H1 (cell line): ENCODE data around the gene ASAP2. TPM values are rescaled to one million over a fixed set of nuclear protein-coding genes. Genes with fewer than 3 reads are reported as not detected.

Source experiments
- CTCF ChIA-PET: fragments of 300-600 bp; sonication (Branson Sonifier 250); formaldehyde crosslinking; loops from one replicate; lab custom pipeline; 2021; ENCODE audit not compliant: partially characterized antibody; lab: Charles Lee
- POLR2A ChIA-PET: fragments of 300-600 bp; sonication (Branson Sonifier 250); formaldehyde crosslinking; loops from one replicate; lab custom pipeline; 2021; ENCODE audit warnings: inconsistent platforms; ENCODE audit not compliant: partially characterized antibody; lab: Charles Lee
- DNase-seq, 2 experiments: peaks; one replicate each; pipeline versions ENCODE4 v3.0.0 to v3.0.0-alpha.2; 2010 to 2022; ENCODE audit warnings: low spot score in 2 of 2, low read depth in 1 of 2, mixed read lengths in 1 of 2
- FAIRE-seq: peaks from 2 replicates; lab custom pipeline; 2011; peaks lifted over from hg19 to GRCh38; lab: Jason Lieb, UNC
- H2AFZ ChIP-seq: 2 replicates; pipeline ENCODE4 v1.8.1; 2012; ENCODE audit warnings: low read length, inconsistent platforms
- H2AK5ac ChIP-seq: 2 replicates; pipeline ENCODE4 v1.6.1; 2013; ENCODE audit warnings: low read depth, low read length
- H2BK120ac ChIP-seq: replicated peaks from 2 replicates; pipeline ENCODE3; 2013; ENCODE audit warnings: low read depth, low read length, inconsistent platforms
- H2BK12ac ChIP-seq: 2 replicates; pipeline ENCODE4 v1.6.1; 2013; ENCODE audit warnings: low read depth, low read length
- H2BK15ac ChIP-seq: 2 replicates; pipeline ENCODE4 v1.6.1; 2013; ENCODE audit warnings: low read length
- H2BK20ac ChIP-seq: 2 replicates; pipeline ENCODE4 v1.6.1; 2013; ENCODE audit warnings: low read length
- H2BK5ac ChIP-seq: 2 replicates; pipeline ENCODE4 v1.6.1; 2013; ENCODE audit warnings: low read depth, low read length
- H3K14ac ChIP-seq: 2 replicates; pipeline ENCODE4 v1.6.1; 2013; ENCODE audit warnings: inconsistent platforms; ENCODE audit not compliant: insufficient read length
- H3K18ac ChIP-seq: 2 replicates; pipeline ENCODE4 v1.6.1; 2013; ENCODE audit warnings: low read length; ENCODE audit errors: extremely low read depth
- H3K23ac ChIP-seq: 2 replicates; pipeline ENCODE4 v1.6.1; 2013; ENCODE audit warnings: inconsistent platforms; ENCODE audit not compliant: insufficient read length
- H3K23me2 ChIP-seq: 2 replicates; pipeline ENCODE4 v1.6.1; 2013; ENCODE audit warnings: low read depth, low read length
- H3K27ac ChIP-seq: 2 replicates; pipeline ENCODE4 v1.6.1; 2011; ENCODE audit warnings: low read depth, low read length, inconsistent platforms
- H3K27me3 ChIP-seq, 4 experiments: replicated peaks in 1 of 4; 1 replicate in 1 of 4; 2 replicates in 3 of 4; pipeline versions ENCODE4 v1.6.1 to v1.8.1; 2011 to 2013; ENCODE audit warnings: low read length in 3 of 4, mild to moderate bottlenecking in 3 of 4, inconsistent platforms in 2 of 4, mixed read lengths in 2 of 4, moderate library complexity in 1 of 4; ENCODE audit not compliant: control insufficient read depth in 3 of 4, insufficient read depth in 3 of 4; ENCODE audit errors: extremely low read depth in 1 of 4
- H3K36me3 ChIP-seq, 4 experiments: 2 replicates each; pipeline versions ENCODE4 v1.6.1 to v1.8.1; 2011 to 2013; ENCODE audit warnings: mild to moderate bottlenecking in 4 of 4, low read length in 3 of 4, moderate library complexity in 2 of 4, control low read depth in 1 of 4, inconsistent platforms in 1 of 4; ENCODE audit not compliant: insufficient read depth in 4 of 4, control insufficient read depth in 2 of 4
- H3K4ac ChIP-seq: replicated peaks from 2 replicates; pipeline ENCODE3; 2013; ENCODE audit warnings: low read length, low read depth, mixed read lengths, inconsistent platforms; ENCODE audit not compliant: insufficient read length
- H3K4me1 ChIP-seq, 4 experiments: replicated peaks in 1 of 4; 1 replicate in 1 of 4; 2 replicates in 3 of 4; pipeline versions ENCODE4 v1.6.1 to v1.8.1; 2011 to 2013; ENCODE audit warnings: low read length in 3 of 4, inconsistent platforms in 2 of 4, mixed read lengths in 1 of 4; ENCODE audit not compliant: insufficient read depth in 4 of 4, control insufficient read depth in 3 of 4
- H3K4me2 ChIP-seq, 2 experiments: 2 replicates each; pipeline versions ENCODE4 v1.6.1 to v1.8.1; 2011 to 2013; ENCODE audit warnings: low read depth in 2 of 2, low read length in 2 of 2, control low read depth in 1 of 2, inconsistent platforms in 1 of 2, mild to moderate bottlenecking in 1 of 2; ENCODE audit not compliant: insufficient read depth in 1 of 2
- H3K4me3 ChIP-seq, 4 experiments: fragments of 200-600, 300-600 bp in 1 of 4; sonication (generic), shearing (Covaris generic), sonication (Bioruptor Twin) in 1 of 4; 2 replicates each; pipeline versions ENCODE4 v1.5.1 to v1.8.1; 2011 to 2016; ENCODE audit warnings: low read length in 4 of 4, low read depth in 3 of 4, control low read depth in 2 of 4, inconsistent platforms in 2 of 4, mild to moderate bottlenecking in 2 of 4, mixed read lengths in 1 of 4, moderate library complexity in 1 of 4; ENCODE audit not compliant: insufficient read depth in 2 of 4; ENCODE audit errors: extremely low read depth in 1 of 4
- H3K56ac ChIP-seq: replicated peaks from 2 replicates; pipeline ENCODE3; 2013; ENCODE audit warnings: low read depth, mild to moderate bottlenecking, mixed read lengths, low read length, inconsistent platforms; ENCODE audit not compliant: insufficient read length
- H3K79me1 ChIP-seq: 2 replicates; pipeline ENCODE4 v1.6.1; 2013; ENCODE audit warnings: low read depth, low read length, control low read depth
- H3K79me2 ChIP-seq, 2 experiments: 2 replicates each; pipeline versions ENCODE4 v1.6.1 to v1.8.1; 2012 to 2013; ENCODE audit warnings: low read length in 2 of 2, mild to moderate bottlenecking in 2 of 2, inconsistent platforms in 1 of 2; ENCODE audit not compliant: insufficient read depth in 2 of 2, control insufficient read depth in 1 of 2
- H3K9ac ChIP-seq, 4 experiments: replicated peaks in 1 of 4; 1 replicate in 1 of 4; 2 replicates in 3 of 4; pipeline versions ENCODE4 v1.6.1 to v1.8.1; 2011 to 2013; ENCODE audit warnings: low read depth in 3 of 4, low read length in 3 of 4, control low read depth in 2 of 4, mild to moderate bottlenecking in 2 of 4, moderate library complexity in 2 of 4, inconsistent platforms in 1 of 4; ENCODE audit errors: extremely low read depth in 1 of 4
- H3K9me3 ChIP-seq, 2 experiments: 2 replicates each; pipeline versions ENCODE4 v1.6.1 to v1.8.1; 2012 to 2013; ENCODE audit warnings: mild to moderate bottlenecking in 2 of 2, moderate library complexity in 2 of 2, control low read depth in 1 of 2, inconsistent platforms in 1 of 2, low read depth in 1 of 2, low read length in 1 of 2, mixed read lengths in 1 of 2; ENCODE audit not compliant: insufficient read depth in 2 of 2
- H4K20me1 ChIP-seq, 2 experiments: replicated peaks in 1 of 2; 2 replicates each; pipeline versions ENCODE3 to v1.8.1; 2011 to 2013; ENCODE audit warnings: inconsistent platforms in 2 of 2, low read length in 2 of 2, mild to moderate bottlenecking in 1 of 2; ENCODE audit not compliant: insufficient read depth in 2 of 2, control insufficient read depth in 1 of 2
- H4K5ac ChIP-seq: 2 replicates; pipeline ENCODE4 v1.6.1; 2013; ENCODE audit warnings: low read length, low read depth, mixed read lengths, inconsistent platforms; ENCODE audit not compliant: insufficient read length
- H4K8ac ChIP-seq: 2 replicates; pipeline ENCODE4 v1.8.0; 2013; ENCODE audit warnings: mild to moderate bottlenecking, moderate library complexity, low read length, inconsistent platforms; ENCODE audit not compliant: insufficient read depth; ENCODE audit errors: extremely low read depth
- H4K91ac ChIP-seq: replicated peaks from 2 replicates; pipeline ENCODE3; 2013; ENCODE audit warnings: low read length, mixed read lengths, inconsistent platforms; ENCODE audit not compliant: insufficient read length
- WGBS, 2 experiments: shearing (Covaris generic) in 1 of 2; methylation state at CpG; one replicate each; pipeline versions ENCODE4 v1.1.6 to v1.1.7; 2013 to 2015; ENCODE audit warnings: low lambda C conversion rate in 2 of 2, mixed read lengths in 2 of 2, inconsistent platforms in 1 of 2, low coverage in 1 of 2, missing lambda C conversion rate in 1 of 2; ENCODE audit not compliant: insufficient replicate concordance in 2 of 2, insufficient coverage in 1 of 2, insufficient read length in 1 of 2; ENCODE audit errors: extremely low coverage in 1 of 2, missing lambda C conversion rate in 1 of 2; 5-methylcytosine and 5-hydroxymethylcytosine counted together
- polyA plus RNA-seq, 7 experiments: library from polyadenylated mRNA; depleted of rRNA in 3 of 7; stranded (reverse) in 5 of 7; unstranded in 2 of 7; fragments of >200 nt in 5 of 7; fragments of 200-250 nt in 2 of 7; gene quantifications; 1 replicate in 5 of 7; 2 replicates in 1 of 7; 4 replicates in 1 of 7; pipeline versions ENCODE4 v1.2.1 to v1.2.3, GENCODE V29; 2011 to 2013; ENCODE audit warnings: missing spikeins in 2 of 7, mixed read lengths in 2 of 7
- total RNA-seq: library from RNA; stranded (reverse); fragmentation: NEBNext Ultra II Directional; extraction: Animal tissue kit (Norgen Biotek cat#: 25700); gene quantifications from 2 replicates; pipeline ENCODE4 v1.2.1, GENCODE V29; 2021

The ASAP2 gene
- total and polyA plus RNA-seq, 2 of the 8 experiments (the other 6 are each of a cell fraction or from before 2014, with no cell fraction given): 10.2 to 18.7 TPM

- ChIA-PET POLR2A (interaction anchor here (0.5 kb wide), 1 partner anchor 13 kb away, joined by 4 read pairs; no protein-coding TSS in a partner anchor), CTCF (interaction anchor here (0.7 to 2.3 kb wide), 6 partner anchors 8 to 256 kb away, joined by 3 to 9 read pairs (median 4); no protein-coding TSS in a partner anchor)
- no peak overlapping the region for H3K18ac ChIP-seq
- H4K20me1 ChIP-seq: peaks cover 0 to 2% of the 10 kb centered on the region in 2 experiments
- H3K4me1 ChIP-seq: no peaks in the 10 kb centered on the region; a peak in 2 of 7 replicates
- no peak overlapping the region for H2BK5ac ChIP-seq
- no peak overlapping the region for H3K4me3 ChIP-seq
- no peaks in the 10 kb centered on the region for H3K79me1 ChIP-seq
- no peaks in the 10 kb centered on the region for H3K9me3 ChIP-seq
- 93% methylated on average over 20 of the region's 20 CpGs; no CpG with 5 or more reads in 1 of the 2 experiments for WGBS, 2 experiments
- H3K23ac ChIP-seq: no peak overlapping the region
- no peak overlapping the region for H3K14ac ChIP-seq
- no peak overlapping the region for H2BK15ac ChIP-seq
- H4K91ac ChIP-seq: no peak overlapping the region
- no peak overlapping the region for H3K4ac ChIP-seq
- H3K9ac ChIP-seq: no peak overlapping the region
- H2AK5ac ChIP-seq: no peak overlapping the region
- no peak overlapping the region; the same call in 1 of the 2 replicates for H4K8ac ChIP-seq
- no peaks in the 10 kb centered on the region for H3K79me2 ChIP-seq
- H4K5ac ChIP-seq: no peak overlapping the region
- H2BK20ac ChIP-seq: 0 out of 2 replicates have a peak overlapping the region, but pooled peaks have one; percentile 41
- no peak overlapping the region for H2BK120ac ChIP-seq
- H3K27me3 ChIP-seq: no peaks in the 10 kb centered on the region
- no peaks in the 10 kb centered on the region; a peak in 4 of 8 replicates for H3K36me3 ChIP-seq
- no peaks in the 10 kb centered on the region for H3K23me2 ChIP-seq
- H3K56ac ChIP-seq: no peak overlapping the region
- DNase-seq (no peak), FAIRE-seq (no peak)
- no peak overlapping the region for H3K27ac ChIP-seq
- H2BK12ac ChIP-seq: no peak overlapping the region
- H3K4me2 ChIP-seq: no peak overlapping the region
- H2AFZ ChIP-seq: no peak overlapping the region
These were observed 192.5 kb downstream of the ASAP2 start for GRCh38 chr2:9398881-9399780.
